Gastrocnemius medialis (tissue), 4 donors: Measurements from ENCODE around the gene SHISAL1. TPM values are rescaled to one million over a fixed set of nuclear protein-coding genes. Genes with fewer than 3 reads are reported as not detected.
"Not testable (repeated sequence)": the region's sequence is repeated elsewhere in the genome, so short reads cannot be mapped to it uniquely, and the experiment has no call there.

Source experiments
- ATAC-seq, 2 donors: fragments of 150-250 bp; one replicate each; pipeline ENCODE4 v1.9.1; 2016
- DNase-seq, 2 donors: peaks; one replicate each; pipeline ENCODE4 v3.0.0-alpha.2; 2019
- H3K27ac ChIP-seq, 4 donors: fragments of 200-600 bp; sonication (generic); 1 replicate in 1 of 4; 2 replicates in 3 of 4; pipeline ENCODE4 v1.5.1; 2016 to 2018; ENCODE audit warnings: mild to moderate bottlenecking in 2 of 4, moderate library complexity in 1 of 4
- H3K27me3 ChIP-seq, 3 donors: fragments of 200-600 bp; sonication (generic) in 2 of 3; 1 replicate in 1 of 3; 2 replicates in 2 of 3; pipeline versions ENCODE4 v1.5.1 to v1.6.0; 2016 to 2019; ENCODE audit warnings: mild to moderate bottlenecking in 1 of 3, moderate library complexity in 1 of 3
- H3K36me3 ChIP-seq, 2 donors: fragments of 200-600 bp; sonication (generic) in 1 of 2; one replicate each; pipeline ENCODE4 v1.5.1; 2017 to 2018
- H3K4me1 ChIP-seq, 2 donors: fragments of 200-600 bp; sonication (generic) in 1 of 2; one replicate each; pipeline ENCODE4 v1.5.1; 2016 to 2017; ENCODE audit warnings: mild to moderate bottlenecking in 2 of 2
- H3K4me3 ChIP-seq, 4 donors: fragments of 200-600 bp; sonication (generic) in 3 of 4; 1 replicate in 1 of 4; 2 replicates in 3 of 4; pipeline ENCODE4 v1.5.1; 2016 to 2019; ENCODE audit warnings: mild to moderate bottlenecking in 2 of 4
- H3K9me3 ChIP-seq, 3 donors: fragments of 200-600 bp; sonication (generic) in 2 of 3; 1 replicate in 1 of 3; 2 replicates in 2 of 3; pipeline ENCODE4 v1.5.1; 2016 to 2019
- POLR2A ChIP-seq, 2 donors: fragments of 450-650 bp; IDR thresholded peaks; one replicate each; pipeline ENCODE4 v1.6.1; 2017; ENCODE audit warnings: antibody characterized with exemption in 2 of 2, mild to moderate bottlenecking in 2 of 2, moderate library complexity in 2 of 2
- in situ Hi-C, 4 donors: fragments of 200-750 bp; cut with MboI; loops; one replicate each; pipeline versions ENCODE4 v1.15.0 to v1.8.0; 2017; ENCODE audit warnings: low sequenced_read_pairs in 4 of 4
- intact Hi-C: fragments of 100-400 bp; cut with DNase I; formaldehyde crosslinking; loops from one replicate; pipeline ENCODE4 v1.15.1; 2023; ENCODE audit warnings: low total_unique reads
- total RNA-seq, 4 donors: library from RNA; depleted of rRNA; stranded (reverse); fragments of >200 nt; gene quantifications; one replicate each; pipeline versions ENCODE4 v1.1.0 to v1.2.3, GENCODE V29; 2016
- TF ChIP-seq, protein P1 (sequence below), 5 experiments: fragments of 450-650 bp in 3 of 5; fragments of 200-600 bp in 2 of 5; sonication (generic) in 2 of 5; IDR thresholded peaks in 4 of 5; conservative IDR thresholded peaks in 1 of 5; 1 replicate in 4 of 5; 2 replicates in 1 of 5; pipeline ENCODE4 v1.5.1; 2016 to 2019; ENCODE audit warnings: antibody characterized with exemption in 5 of 5, mild to moderate bottlenecking in 3 of 5, moderate library complexity in 3 of 5

Gene SHISAL1
- total RNA-seq, 4 donors from 2014 or later: 0.03 to 0.10 TPM; not detected in 2

- DNase-seq (no peak), ATAC-seq (no peak)
- TF ChIP-seq POLR2A (IDR thresholded peaks at IDR 0.05): no peak
- TF ChIP-seq, protein P1, sequence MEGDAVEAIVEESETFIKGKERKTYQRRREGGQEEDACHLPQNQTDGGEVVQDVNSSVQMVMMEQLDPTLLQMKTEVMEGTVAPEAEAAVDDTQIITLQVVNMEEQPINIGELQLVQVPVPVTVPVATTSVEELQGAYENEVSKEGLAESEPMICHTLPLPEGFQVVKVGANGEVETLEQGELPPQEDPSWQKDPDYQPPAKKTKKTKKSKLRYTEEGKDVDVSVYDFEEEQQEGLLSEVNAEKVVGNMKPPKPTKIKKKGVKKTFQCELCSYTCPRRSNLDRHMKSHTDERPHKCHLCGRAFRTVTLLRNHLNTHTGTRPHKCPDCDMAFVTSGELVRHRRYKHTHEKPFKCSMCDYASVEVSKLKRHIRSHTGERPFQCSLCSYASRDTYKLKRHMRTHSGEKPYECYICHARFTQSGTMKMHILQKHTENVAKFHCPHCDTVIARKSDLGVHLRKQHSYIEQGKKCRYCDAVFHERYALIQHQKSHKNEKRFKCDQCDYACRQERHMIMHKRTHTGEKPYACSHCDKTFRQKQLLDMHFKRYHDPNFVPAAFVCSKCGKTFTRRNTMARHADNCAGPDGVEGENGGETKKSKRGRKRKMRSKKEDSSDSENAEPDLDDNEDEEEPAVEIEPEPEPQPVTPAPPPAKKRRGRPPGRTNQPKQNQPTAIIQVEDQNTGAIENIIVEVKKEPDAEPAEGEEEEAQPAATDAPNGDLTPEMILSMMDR (IDR thresholded peaks at IDR 0.05 in 4 of 5, conservative IDR thresholded peaks at IDR 0.05 in 1 of 5): no peak
- in situ Hi-C loops: no loop called here
- intact Hi-C loops: no loop called here
- no peak overlapping the region for H3K4me3 ChIP-seq
- H3K27ac ChIP-seq: no peak overlapping the region
- H3K36me3 ChIP-seq: no peaks in the 10 kb centered on the region
- no peaks in the 10 kb centered on the region for H3K4me1 ChIP-seq
- H3K27me3 ChIP-seq: peaks cover 0 to 11% (median 6%) of the 10 kb centered on the region in 3 donors
- no peaks in the 10 kb centered on the region for H3K9me3 ChIP-seq
These were observed 67.3 kb downstream of the SHISAL1 start for GRCh38 chr22:44245438-44245837.

GRCh38 chr22:44244265-44244822, 68.4 kb downstream of the SHISAL1 start:
- in situ Hi-C loops: no loop called here

DNA sequence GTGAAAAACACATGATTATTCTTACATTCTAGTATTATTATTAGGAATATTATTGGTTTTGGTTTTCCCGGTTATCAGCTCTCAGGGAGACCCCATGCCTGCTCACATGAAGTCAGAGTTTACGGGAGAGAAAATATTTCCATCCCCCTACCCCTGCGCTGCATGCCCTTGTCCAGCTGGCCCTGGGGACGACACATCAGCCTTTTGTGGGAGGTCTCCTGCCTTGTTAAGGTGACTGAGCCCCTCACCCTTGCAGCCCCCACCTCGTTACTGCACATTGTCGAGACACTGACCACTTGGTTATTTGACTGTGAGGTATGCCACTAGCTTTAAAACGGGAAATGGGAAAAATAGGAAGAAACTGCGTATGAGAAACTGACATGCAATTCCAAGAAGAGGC, 69.0 kb downstream of the SHISAL1 start:
- Histone ChIP-seq H3K9me3 (no peaks in the 10 kb centered on the region), H3K36me3 (no peaks in the 10 kb centered on the region), H3K27me3 (peaks cover 0 to 11% (median 6%) of the 10 kb centered on the region in 3 donors), H3K27ac (no peak overlapping the region), H3K4me1 (no peaks in the 10 kb centered on the region), H3K4me3 (no peak overlapping the region)
- in situ Hi-C loops: no loop called here
- ATAC-seq (no peak), DNase-seq (no peak)
- TF ChIP-seq, protein P1 (IDR thresholded peaks at IDR 0.05 in 4 of 5, conservative IDR thresholded peaks at IDR 0.05 in 1 of 5): no peak
- TF ChIP-seq POLR2A (IDR thresholded peaks at IDR 0.05): no peak
- intact Hi-C loops: no loop called here

More at GRCh38 chr22:44244265-44244822, 68.4 kb downstream of the SHISAL1 start:
- Histone ChIP-seq H3K36me3 (no peaks in the 10 kb centered on the region), H3K4me3 (no peak overlapping the region), H3K9me3 (no peaks in the 10 kb centered on the region), H3K27ac (no peak overlapping the region), H3K27me3 (peaks cover 0 to 11% (median 6%) of the 10 kb centered on the region in 3 donors), H3K4me1 (no peaks in the 10 kb centered on the region)
- intact Hi-C loops: no loop called here
- TF ChIP-seq, protein P1 (IDR thresholded peaks at IDR 0.05 in 4 of 5, conservative IDR thresholded peaks at IDR 0.05 in 1 of 5): no peak
- TF ChIP-seq POLR2A (IDR thresholded peaks at IDR 0.05): no peak
- DNase-seq: no peak
- ATAC-seq: no peak

DNA sequence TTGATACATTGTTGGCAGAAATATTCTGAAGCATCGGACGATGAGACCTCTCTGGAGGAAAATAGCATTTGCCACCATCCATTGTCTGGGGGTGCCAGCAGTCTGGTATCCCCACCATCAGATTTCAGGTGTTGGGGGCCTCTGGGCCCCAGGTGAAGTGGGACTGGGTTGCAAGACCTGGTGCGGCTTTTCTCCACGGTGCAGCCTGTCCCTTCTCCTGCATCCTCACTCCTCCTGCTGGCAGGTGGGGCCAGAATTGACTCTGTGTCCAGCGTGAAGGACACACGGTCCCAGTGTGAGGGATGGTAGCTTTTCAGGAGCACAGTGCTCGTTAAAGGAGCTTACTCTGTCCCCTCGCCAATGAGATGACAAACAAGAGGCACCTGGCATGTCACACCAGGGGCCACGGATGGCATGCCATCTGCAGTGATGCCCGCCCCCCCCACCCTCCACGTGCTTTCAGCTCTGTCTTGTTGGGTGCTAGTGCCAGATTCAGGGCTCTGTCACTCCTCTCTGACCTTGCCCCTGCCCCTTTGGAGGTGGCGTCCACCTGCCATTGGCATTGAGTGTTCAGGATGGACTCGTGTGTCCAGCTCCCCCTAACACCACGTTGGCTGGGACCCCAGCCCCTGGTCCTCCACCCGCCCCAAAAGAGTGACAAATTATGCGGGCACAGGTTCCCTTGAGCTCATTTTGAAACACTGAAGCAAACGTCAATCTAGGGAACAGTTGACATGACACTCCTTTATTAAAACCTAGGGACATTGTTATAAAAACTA, 69.6 kb downstream of the SHISAL1 start:
- ATAC-seq (no peak), DNase-seq (no peak)
- Histone ChIP-seq H3K4me1 (no peaks in the 10 kb centered on the region), H3K4me3 (no peak overlapping the region), H3K27ac (no peak overlapping the region), H3K27me3 (peaks cover 0 to 11% (median 6%) of the 10 kb centered on the region in 3 donors), H3K9me3 (no peaks in the 10 kb centered on the region), H3K36me3 (no peaks in the 10 kb centered on the region)
- intact Hi-C loops: no loop called here
- no peak for TF ChIP-seq POLR2A (IDR thresholded peaks at IDR 0.05)
- TF ChIP-seq, protein P1 (IDR thresholded peaks at IDR 0.05 in 4 of 5, conservative IDR thresholded peaks at IDR 0.05 in 1 of 5): no peak
- in situ Hi-C loops: no loop called here

- H3K4me3 ChIP-seq, in situ Hi-C loops, intact Hi-C loops, H3K4me1 ChIP-seq, DNase-seq, H3K27ac ChIP-seq, ATAC-seq, H3K9me3 ChIP-seq, H3K36me3 ChIP-seq: not testable (repeated sequence)
- peaks cover 0 to 11% (median 6%) of the 10 kb centered on the region in 3 donors for H3K27me3 ChIP-seq
These were observed 71.6 kb downstream of the SHISAL1 start for GRCh38 chr22:44241121-44241520.
